ENCODE results near the gene FOCAD. TPM values are rescaled to one million over a fixed set of nuclear protein-coding genes. Genes with fewer than 3 reads are reported as not detected.

The FOCAD gene
- total and polyA plus RNA-seq, 2 of the 8 experiments (the other 6 are each of a cell fraction or from before 2014, with no cell fraction given) = 22.0 to 38.4 TPM

DNA sequence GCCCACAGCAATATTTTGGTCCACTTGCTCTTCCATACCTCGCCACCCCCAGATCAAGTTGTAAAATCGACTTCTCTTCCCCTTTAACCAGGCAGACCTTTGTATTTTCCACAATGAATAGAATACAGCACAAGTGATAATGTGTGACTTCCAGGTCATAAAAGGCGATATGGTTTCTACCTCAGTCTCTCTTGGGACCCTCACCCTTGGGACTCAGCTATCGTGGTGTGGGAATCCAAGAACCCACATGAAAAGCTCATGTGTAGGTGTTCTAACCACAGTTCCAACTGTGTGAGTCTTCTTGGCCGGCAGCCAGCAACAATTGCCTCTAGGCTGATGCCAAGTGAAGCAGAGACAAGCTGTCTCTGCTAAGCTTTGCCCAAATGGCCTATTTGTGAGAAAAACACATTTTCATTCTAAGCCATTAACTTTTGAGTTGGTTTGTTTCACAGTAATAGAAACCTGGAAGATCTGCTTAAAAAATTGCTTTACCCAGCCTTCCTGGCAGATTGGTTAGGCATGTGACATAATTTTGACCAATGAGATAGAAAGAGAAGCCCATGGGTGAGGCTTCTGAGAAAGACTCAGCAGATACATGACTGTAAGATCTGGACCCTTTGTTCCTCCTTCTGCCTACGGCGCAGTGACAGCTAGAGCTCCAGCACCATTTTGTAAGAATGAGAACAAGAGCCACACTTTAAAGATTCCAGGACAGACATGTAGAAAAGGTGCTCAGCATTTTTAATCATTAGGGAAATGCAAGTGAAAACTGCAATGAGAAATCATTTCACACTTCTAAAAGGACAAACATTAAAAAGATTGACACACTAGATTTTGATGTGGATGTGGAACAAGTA, 43.5 kb upstream of the FOCAD start (continued):
- TF ChIP-seq, protein P1, sequence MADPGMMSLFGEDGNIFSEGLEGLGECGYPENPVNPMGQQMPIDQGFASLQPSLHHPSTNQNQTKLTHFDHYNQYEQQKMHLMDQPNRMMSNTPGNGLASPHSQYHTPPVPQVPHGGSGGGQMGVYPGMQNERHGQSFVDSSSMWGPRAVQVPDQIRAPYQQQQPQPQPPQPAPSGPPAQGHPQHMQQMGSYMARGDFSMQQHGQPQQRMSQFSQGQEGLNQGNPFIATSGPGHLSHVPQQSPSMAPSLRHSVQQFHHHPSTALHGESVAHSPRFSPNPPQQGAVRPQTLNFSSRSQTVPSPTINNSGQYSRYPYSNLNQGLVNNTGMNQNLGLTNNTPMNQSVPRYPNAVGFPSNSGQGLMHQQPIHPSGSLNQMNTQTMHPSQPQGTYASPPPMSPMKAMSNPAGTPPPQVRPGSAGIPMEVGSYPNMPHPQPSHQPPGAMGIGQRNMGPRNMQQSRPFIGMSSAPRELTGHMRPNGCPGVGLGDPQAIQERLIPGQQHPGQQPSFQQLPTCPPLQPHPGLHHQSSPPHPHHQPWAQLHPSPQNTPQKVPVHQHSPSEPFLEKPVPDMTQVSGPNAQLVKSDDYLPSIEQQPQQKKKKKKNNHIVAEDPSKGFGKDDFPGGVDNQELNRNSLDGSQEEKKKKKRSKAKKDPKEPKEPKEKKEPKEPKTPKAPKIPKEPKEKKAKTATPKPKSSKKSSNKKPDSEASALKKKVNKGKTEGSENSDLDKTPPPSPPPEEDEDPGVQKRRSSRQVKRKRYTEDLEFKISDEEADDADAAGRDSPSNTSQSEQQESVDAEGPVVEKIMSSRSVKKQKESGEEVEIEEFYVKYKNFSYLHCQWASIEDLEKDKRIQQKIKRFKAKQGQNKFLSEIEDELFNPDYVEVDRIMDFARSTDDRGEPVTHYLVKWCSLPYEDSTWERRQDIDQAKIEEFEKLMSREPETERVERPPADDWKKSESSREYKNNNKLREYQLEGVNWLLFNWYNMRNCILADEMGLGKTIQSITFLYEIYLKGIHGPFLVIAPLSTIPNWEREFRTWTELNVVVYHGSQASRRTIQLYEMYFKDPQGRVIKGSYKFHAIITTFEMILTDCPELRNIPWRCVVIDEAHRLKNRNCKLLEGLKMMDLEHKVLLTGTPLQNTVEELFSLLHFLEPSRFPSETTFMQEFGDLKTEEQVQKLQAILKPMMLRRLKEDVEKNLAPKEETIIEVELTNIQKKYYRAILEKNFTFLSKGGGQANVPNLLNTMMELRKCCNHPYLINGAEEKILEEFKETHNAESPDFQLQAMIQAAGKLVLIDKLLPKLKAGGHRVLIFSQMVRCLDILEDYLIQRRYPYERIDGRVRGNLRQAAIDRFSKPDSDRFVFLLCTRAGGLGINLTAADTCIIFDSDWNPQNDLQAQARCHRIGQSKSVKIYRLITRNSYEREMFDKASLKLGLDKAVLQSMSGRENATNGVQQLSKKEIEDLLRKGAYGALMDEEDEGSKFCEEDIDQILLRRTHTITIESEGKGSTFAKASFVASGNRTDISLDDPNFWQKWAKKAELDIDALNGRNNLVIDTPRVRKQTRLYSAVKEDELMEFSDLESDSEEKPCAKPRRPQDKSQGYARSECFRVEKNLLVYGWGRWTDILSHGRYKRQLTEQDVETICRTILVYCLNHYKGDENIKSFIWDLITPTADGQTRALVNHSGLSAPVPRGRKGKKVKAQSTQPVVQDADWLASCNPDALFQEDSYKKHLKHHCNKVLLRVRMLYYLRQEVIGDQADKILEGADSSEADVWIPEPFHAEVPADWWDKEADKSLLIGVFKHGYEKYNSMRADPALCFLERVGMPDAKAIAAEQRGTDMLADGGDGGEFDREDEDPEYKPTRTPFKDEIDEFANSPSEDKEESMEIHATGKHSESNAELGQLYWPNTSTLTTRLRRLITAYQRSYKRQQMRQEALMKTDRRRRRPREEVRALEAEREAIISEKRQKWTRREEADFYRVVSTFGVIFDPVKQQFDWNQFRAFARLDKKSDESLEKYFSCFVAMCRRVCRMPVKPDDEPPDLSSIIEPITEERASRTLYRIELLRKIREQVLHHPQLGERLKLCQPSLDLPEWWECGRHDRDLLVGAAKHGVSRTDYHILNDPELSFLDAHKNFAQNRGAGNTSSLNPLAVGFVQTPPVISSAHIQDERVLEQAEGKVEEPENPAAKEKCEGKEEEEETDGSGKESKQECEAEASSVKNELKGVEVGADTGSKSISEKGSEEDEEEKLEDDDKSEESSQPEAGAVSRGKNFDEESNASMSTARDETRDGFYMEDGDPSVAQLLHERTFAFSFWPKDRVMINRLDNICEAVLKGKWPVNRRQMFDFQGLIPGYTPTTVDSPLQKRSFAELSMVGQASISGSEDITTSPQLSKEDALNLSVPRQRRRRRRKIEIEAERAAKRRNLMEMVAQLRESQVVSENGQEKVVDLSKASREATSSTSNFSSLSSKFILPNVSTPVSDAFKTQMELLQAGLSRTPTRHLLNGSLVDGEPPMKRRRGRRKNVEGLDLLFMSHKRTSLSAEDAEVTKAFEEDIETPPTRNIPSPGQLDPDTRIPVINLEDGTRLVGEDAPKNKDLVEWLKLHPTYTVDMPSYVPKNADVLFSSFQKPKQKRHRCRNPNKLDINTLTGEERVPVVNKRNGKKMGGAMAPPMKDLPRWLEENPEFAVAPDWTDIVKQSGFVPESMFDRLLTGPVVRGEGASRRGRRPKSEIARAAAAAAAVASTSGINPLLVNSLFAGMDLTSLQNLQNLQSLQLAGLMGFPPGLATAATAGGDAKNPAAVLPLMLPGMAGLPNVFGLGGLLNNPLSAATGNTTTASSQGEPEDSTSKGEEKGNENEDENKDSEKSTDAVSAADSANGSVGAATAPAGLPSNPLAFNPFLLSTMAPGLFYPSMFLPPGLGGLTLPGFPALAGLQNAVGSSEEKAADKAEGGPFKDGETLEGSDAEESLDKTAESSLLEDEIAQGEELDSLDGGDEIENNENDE (IDR thresholded peaks at IDR 0.05; ENCODE audit: insufficient replicate concordance, low read length) = no peak

Data from H1 (cell line).